ENCODE measurements around the gene SCYGR1.

DNA sequence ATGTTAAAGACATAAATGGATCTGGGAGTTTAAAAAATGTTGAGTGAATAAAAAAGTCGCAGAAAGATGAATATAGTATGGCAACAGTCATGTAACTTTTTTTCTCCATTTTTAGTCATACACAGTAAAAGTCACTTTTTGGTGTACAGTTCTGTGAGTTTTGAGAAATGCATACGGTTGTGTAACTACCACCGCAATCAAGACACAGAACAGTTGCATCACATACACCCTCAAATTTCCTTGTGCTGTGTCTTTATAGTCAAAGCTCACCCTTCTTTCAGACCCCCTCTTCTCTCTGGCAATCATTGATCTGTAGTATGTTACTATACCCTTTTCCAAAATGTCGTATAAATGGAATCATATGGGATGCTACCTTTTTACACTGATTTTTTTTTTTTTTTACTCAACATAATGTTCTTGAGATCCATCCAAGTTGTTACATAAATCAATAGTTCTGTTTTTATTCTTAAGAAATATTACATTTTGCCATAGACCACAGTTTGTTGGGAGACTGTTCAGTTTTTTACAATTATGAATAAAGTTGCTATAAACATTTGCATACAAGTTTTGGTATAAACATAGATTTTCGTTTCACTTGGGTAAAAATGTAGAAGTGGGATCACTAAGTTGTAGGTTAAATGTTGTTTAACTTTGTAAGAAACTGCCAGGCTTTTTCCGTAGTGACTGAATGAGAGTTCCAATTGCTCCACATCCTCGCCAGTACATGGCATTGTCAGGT, 48.9 kb upstream of the SCYGR1 start:
- TF ChIP-seq, protein P1, sequence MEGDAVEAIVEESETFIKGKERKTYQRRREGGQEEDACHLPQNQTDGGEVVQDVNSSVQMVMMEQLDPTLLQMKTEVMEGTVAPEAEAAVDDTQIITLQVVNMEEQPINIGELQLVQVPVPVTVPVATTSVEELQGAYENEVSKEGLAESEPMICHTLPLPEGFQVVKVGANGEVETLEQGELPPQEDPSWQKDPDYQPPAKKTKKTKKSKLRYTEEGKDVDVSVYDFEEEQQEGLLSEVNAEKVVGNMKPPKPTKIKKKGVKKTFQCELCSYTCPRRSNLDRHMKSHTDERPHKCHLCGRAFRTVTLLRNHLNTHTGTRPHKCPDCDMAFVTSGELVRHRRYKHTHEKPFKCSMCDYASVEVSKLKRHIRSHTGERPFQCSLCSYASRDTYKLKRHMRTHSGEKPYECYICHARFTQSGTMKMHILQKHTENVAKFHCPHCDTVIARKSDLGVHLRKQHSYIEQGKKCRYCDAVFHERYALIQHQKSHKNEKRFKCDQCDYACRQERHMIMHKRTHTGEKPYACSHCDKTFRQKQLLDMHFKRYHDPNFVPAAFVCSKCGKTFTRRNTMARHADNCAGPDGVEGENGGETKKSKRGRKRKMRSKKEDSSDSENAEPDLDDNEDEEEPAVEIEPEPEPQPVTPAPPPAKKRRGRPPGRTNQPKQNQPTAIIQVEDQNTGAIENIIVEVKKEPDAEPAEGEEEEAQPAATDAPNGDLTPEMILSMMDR (IDR thresholded peaks at IDR 0.05; ENCODE audit: poor library complexity, severe bottlenecking), result no peak
- TF ChIP-seq RAD21 (conservative IDR thresholded peaks at IDR 0.05) (no peak), TAF1 (IDR thresholded peaks at IDR 0.05; ENCODE audit: low read depth) (no peak), POLR2AphosphoS5 (IDR thresholded peaks at IDR 0.05) (no peak), MXI1 (conservative IDR thresholded peaks at IDR 0.05; ENCODE audit: poor library complexity, severe bottlenecking) (no peak), EP300 (conservative IDR thresholded peaks at IDR 0.05; ENCODE audit: poor library complexity, severe bottlenecking) (no peak), EZH2 (IDR thresholded peaks at IDR 0.05; ENCODE audit: borderline replicate concordance, insufficient read depth, low read length, poor library complexity, severe bottlenecking) (no peak), SMC3 (conservative IDR thresholded peaks at IDR 0.05; ENCODE audit: poor library complexity) (no peak)
- TF ChIP-seq, protein P2, sequence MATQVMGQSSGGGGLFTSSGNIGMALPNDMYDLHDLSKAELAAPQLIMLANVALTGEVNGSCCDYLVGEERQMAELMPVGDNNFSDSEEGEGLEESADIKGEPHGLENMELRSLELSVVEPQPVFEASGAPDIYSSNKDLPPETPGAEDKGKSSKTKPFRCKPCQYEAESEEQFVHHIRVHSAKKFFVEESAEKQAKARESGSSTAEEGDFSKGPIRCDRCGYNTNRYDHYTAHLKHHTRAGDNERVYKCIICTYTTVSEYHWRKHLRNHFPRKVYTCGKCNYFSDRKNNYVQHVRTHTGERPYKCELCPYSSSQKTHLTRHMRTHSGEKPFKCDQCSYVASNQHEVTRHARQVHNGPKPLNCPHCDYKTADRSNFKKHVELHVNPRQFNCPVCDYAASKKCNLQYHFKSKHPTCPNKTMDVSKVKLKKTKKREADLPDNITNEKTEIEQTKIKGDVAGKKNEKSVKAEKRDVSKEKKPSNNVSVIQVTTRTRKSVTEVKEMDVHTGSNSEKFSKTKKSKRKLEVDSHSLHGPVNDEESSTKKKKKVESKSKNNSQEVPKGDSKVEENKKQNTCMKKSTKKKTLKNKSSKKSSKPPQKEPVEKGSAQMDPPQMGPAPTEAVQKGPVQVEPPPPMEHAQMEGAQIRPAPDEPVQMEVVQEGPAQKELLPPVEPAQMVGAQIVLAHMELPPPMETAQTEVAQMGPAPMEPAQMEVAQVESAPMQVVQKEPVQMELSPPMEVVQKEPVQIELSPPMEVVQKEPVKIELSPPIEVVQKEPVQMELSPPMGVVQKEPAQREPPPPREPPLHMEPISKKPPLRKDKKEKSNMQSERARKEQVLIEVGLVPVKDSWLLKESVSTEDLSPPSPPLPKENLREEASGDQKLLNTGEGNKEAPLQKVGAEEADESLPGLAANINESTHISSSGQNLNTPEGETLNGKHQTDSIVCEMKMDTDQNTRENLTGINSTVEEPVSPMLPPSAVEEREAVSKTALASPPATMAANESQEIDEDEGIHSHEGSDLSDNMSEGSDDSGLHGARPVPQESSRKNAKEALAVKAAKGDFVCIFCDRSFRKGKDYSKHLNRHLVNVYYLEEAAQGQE (IDR thresholded peaks at IDR 0.05; ENCODE audit: borderline replicate concordance), result no peak
